Psoas muscle (tissue), 8 donors: ENCODE data around the gene RBM43. TPM values are rescaled to one million over a fixed set of nuclear protein-coding genes. Genes with fewer than 3 reads are reported as not detected.
A peak's percentile ranks its signal among the peaks of the same experiment; 100 is the strongest.

Source experiments
- ATAC-seq, 4 donors: fragments of 200-7000 bp; cut with Tn5 transposase; one replicate each; pipeline ENCODE4 v1.9.1; 2020; ENCODE audit warnings: moderate library complexity in 3 of 4, mild to moderate bottlenecking in 2 of 4
- DNase-seq, 2 donors: peaks; one replicate each; pipeline ENCODE4 v3.0.0-alpha.2; 2020
- H3K27ac ChIP-seq: fragments of 200-600 bp; one replicate; pipeline ENCODE4 v1.8.0; 2022
- H3K27me3 ChIP-seq, 3 donors: fragments of 200-600 bp in 1 of 3; one replicate each; pipeline versions ENCODE4 v1.6.1 to v1.8.0; 2013 to 2022; ENCODE audit warnings: low read length in 2 of 3, mild to moderate bottlenecking in 2 of 3, moderate library complexity in 1 of 3; ENCODE audit not compliant: insufficient read depth in 3 of 3
- H3K36me3 ChIP-seq, 2 donors: fragments of 200-600 bp in 1 of 2; one replicate each; pipeline versions ENCODE4 v1.6.1 to v1.8.0; 2013 to 2022; ENCODE audit warnings: low read depth in 1 of 2, mild to moderate bottlenecking in 1 of 2, moderate library complexity in 1 of 2; ENCODE audit not compliant: insufficient read depth in 1 of 2
- H3K4me1 ChIP-seq: fragments of 200-600 bp; one replicate; pipeline ENCODE4 v1.8.0; 2022
- H3K4me3 ChIP-seq: fragments of 200-600 bp; one replicate; pipeline ENCODE4 v1.8.0; 2022; ENCODE audit warnings: mild to moderate bottlenecking
- H3K9me3 ChIP-seq: fragments of 200-600 bp; one replicate; pipeline ENCODE4 v1.8.0; 2022
- WGBS, 3 donors: extraction: QIAGEN DNeasy Blood & Tissue Kit; methylation state at CpG; one replicate each; pipeline versions ENCODE4 v1.1.6 to v1.1.7; 2013; 5-methylcytosine and 5-hydroxymethylcytosine counted together
- intact Hi-C, 2 donors: fragments of 100-400 bp; cut with DNase I; formaldehyde crosslinking; loops; one replicate each; pipeline versions ENCODE4 v1.11.0 to v1.14.2; 2022
- polyA plus RNA-seq, 3 donors: library from polyadenylated mRNA; stranded (reverse); fragments of 200-250 nt; gene quantifications; one replicate each; pipeline ENCODE4 v1.2.3, GENCODE V29; 2013
- total RNA-seq, 4 donors: library from RNA; stranded (reverse); fragmentation: NEBNext Ultra II Directional in 2 of 4; extraction: Animal tissue kit (Norgen Biotek cat#: 25700) in 2 of 4; gene quantifications; one replicate each; pipeline versions ENCODE4 v1.2.1 to v1.2.4, GENCODE V29; 2021 to 2023
- TF ChIP-seq, protein P1 (sequence below): fragments of 200-600 bp; IDR thresholded peaks from one replicate; pipeline ENCODE4 v1.8.0; 2022; ENCODE audit warnings: antibody characterized with exemption
- donor health status: healthy with polysubstance abuse.
- donor health status: DM: no; HTN: no; CAD: no; lungs with moderate emphysema.
- donor health status: Bipolar disorder and iron deficiency.
- donor health status: healthy.
- donor health status: DM: yes; HTN: yes; CAD: no.
- donor health status: DM: no; HTN: no; CAD: no.
- donor health status: DM: no; HTN: no; CAD: no.
- donor health status: DM: yes; HTN: yes; CAD: no.

RBM43 gene
- total and polyA plus RNA-seq, 7 donors: 0.52 to 3.1 (median 1.0) TPM

DNA sequence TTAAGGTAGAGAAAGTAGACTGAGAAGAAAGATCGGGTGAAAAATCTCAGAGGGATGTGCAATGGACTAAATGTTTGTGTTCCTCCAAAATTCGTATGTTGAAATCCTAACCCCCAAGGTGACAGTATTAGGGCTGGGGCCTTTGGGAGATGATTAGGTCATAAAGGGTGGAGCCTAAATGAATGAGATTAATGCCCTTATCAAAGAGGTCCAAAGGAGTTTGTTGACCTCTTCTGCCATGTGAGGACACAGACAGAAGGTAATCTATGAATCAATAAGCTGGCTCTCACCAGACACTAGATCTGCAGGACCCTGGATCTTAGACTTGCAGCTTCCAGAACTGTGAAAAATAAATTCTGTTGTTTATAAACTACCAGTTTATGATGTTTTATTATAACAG is 30.5 kb upstream of the RBM43 start:
- Histone ChIP-seq H3K36me3 (no peaks in the 10 kb centered on the region), H3K27me3 (no peaks in the 10 kb centered on the region), H3K9me3 (no peaks in the 10 kb centered on the region), H3K4me3 (no peak overlapping the region), H3K4me1 (no peaks in the 10 kb centered on the region), H3K27ac (no peak overlapping the region)
- intact Hi-C loops: no loop called here
- DNase-seq (no peak), ATAC-seq (no peak)
- 69 to 82% (median 70%) methylated on average over 2 of the region's 2 CpGs for WGBS, 3 donors
- TF ChIP-seq, protein P1, sequence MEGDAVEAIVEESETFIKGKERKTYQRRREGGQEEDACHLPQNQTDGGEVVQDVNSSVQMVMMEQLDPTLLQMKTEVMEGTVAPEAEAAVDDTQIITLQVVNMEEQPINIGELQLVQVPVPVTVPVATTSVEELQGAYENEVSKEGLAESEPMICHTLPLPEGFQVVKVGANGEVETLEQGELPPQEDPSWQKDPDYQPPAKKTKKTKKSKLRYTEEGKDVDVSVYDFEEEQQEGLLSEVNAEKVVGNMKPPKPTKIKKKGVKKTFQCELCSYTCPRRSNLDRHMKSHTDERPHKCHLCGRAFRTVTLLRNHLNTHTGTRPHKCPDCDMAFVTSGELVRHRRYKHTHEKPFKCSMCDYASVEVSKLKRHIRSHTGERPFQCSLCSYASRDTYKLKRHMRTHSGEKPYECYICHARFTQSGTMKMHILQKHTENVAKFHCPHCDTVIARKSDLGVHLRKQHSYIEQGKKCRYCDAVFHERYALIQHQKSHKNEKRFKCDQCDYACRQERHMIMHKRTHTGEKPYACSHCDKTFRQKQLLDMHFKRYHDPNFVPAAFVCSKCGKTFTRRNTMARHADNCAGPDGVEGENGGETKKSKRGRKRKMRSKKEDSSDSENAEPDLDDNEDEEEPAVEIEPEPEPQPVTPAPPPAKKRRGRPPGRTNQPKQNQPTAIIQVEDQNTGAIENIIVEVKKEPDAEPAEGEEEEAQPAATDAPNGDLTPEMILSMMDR: no peak

GRCh38 chr2:151291224-151291623 is 29.6 kb upstream of the RBM43 start:
- intact Hi-C loops: no loop called here
- no peak overlapping the region for H3K27ac ChIP-seq

GRCh38 chr2:151289972-151290866 is 28.6 kb upstream of the RBM43 start:
- intact Hi-C loops: no loop called here
- H3K4me3 ChIP-seq: peak overlapping the region; percentile 89
- H3K9me3 ChIP-seq: no peaks in the 10 kb centered on the region
- H3K36me3 ChIP-seq: no peaks in the 10 kb centered on the region
- 20 to 27% (median 22%) methylated on average over 9 of the region's 9 CpGs for WGBS, 3 donors
- TF ChIP-seq, protein P1: no peak
- peak in 3 of 4 donors; percentile 13 to 76 (median 42) for ATAC-seq
- H3K27me3 ChIP-seq: no peaks in the 10 kb centered on the region
- peak overlapping the region; percentile 82 for H3K27ac ChIP-seq
- no peaks in the 10 kb centered on the region for H3K4me1 ChIP-seq
- peak; percentile 38 to 71 for DNase-seq

More at GRCh38 chr2:151291224-151291623, 29.6 kb upstream of the RBM43 start:
- ATAC-seq (no peak), DNase-seq (no peak)
- Histone ChIP-seq H3K27me3 (no peaks in the 10 kb centered on the region), H3K4me3 (no peak overlapping the region), H3K4me1 (no peaks in the 10 kb centered on the region), H3K9me3 (no peaks in the 10 kb centered on the region), H3K36me3 (no peaks in the 10 kb centered on the region)
- TF ChIP-seq, protein P1: no peak

- no peaks in the 10 kb centered on the region for H3K27me3 ChIP-seq
- no peaks in the 10 kb centered on the region for H3K36me3 ChIP-seq
- H3K9me3 ChIP-seq: no peaks in the 10 kb centered on the region
- 74 to 92% (median 82%) methylated on average over 5 of the region's 5 CpGs for WGBS, 3 donors
- TF ChIP-seq, protein P1: no peak
- no peaks in the 10 kb centered on the region for H3K4me1 ChIP-seq
- ATAC-seq: no peak
- H3K4me3 ChIP-seq: peak overlapping the region; percentile 89
- no peak for DNase-seq
- intact Hi-C loops: no loop called here
- no peak overlapping the region for H3K27ac ChIP-seq
Measured at GRCh38 chr2:151287513-151288250, 26.0 kb upstream of the RBM43 start.
